Measurements from ENCODE around the gene RCAN3. TPM values are rescaled to one million over a fixed set of nuclear protein-coding genes. Genes with fewer than 3 reads are reported as not detected.
A peak's percentile ranks its signal among the peaks of the same experiment; 100 is the strongest.
"Not testable (repeated sequence)": the region's sequence is repeated elsewhere in the genome, so short reads cannot be mapped to it uniquely, and the experiment has no call there.

RCAN3 gene
- total RNA-seq, 2 experiments from 2014 or later: 62.3 to 67.5 TPM

GRCh38 chr1:24508911-24509310, 6.3 kb downstream of the RCAN3 start:
- Mint-ChIP-seq H3K4me1 (peaks cover 82% of the 10 kb centered on the region), H3K9me3 (ENCODE audit: low read depth) (no peaks in the 10 kb centered on the region), H3K4me3 (no peak overlapping the region), H3K27ac (peak overlapping the region; percentile 74), H3K27me3 (no peaks in the 10 kb centered on the region), H3K36me3 (ENCODE audit: low read depth) (peaks cover 50% of the 10 kb centered on the region)
- no peak for DNase-seq
- intact Hi-C loops (cut with DNase I, micrococcal nuclease): loop anchor here in 1 of 2 experiments (10.0 kb wide), 1 partner anchor 126 kb away; no protein-coding TSS in a partner anchor
- ATAC-seq: no peak
- ChIA-PET CTCF (interaction anchor here (0.6 to 6.7 kb wide), 2 partner anchors 19 to 83 kb away, joined by 3 to 61 read pairs; no protein-coding TSS in a partner anchor), POLR2A (no interaction called here)

- Mint-ChIP-seq H3K9me3 (ENCODE audit: low read depth) (no peaks in the 10 kb centered on the region), H3K4me3 (no peak overlapping the region), H3K4me1 (peaks cover 78% of the 10 kb centered on the region), H3K27ac (peak overlapping the region; percentile 65), H3K36me3 (ENCODE audit: low read depth) (peaks cover 48% of the 10 kb centered on the region), H3K27me3 (no peaks in the 10 kb centered on the region)
- CTCF ChIA-PET: interaction anchor here (4.8 kb wide), 1 partner anchor 12 kb away, joined by 48 read pairs; no protein-coding TSS in a partner anchor
- no peak for DNase-seq
- no peak for ATAC-seq
- POLR2A ChIA-PET: interaction anchor here (0.6 kb wide), 2 partner anchors 100 to 860 kb away, joined by 3 to 6 read pairs; no protein-coding TSS in a partner anchor
- intact Hi-C loops (cut with DNase I, micrococcal nuclease): no loop called here
Measured at GRCh38 chr1:24513706-24514105, 11.1 kb downstream of the RCAN3 start.

- ChIA-PET CTCF (interaction anchor here (0.8 to 4.8 kb wide), 6 partner anchors 10 to 98 kb away, joined by 3 to 48 read pairs (median 3); partner anchors contain the start of gene RCAN3), POLR2A (interaction anchor here (0.7 kb wide), 1 partner anchor 28 kb away, joined by 3 read pairs; no protein-coding TSS in a partner anchor)
- DNase-seq (no peak), ATAC-seq (no peak)
- Mint-ChIP-seq H3K36me3 (ENCODE audit: low read depth) (peaks cover 46% of the 10 kb centered on the region), H3K4me3 (no peak overlapping the region), H3K27ac (peak overlapping the region; percentile 3), H3K9me3 (ENCODE audit: low read depth) (no peaks in the 10 kb centered on the region), H3K4me1 (peaks cover 73% of the 10 kb centered on the region), H3K27me3 (no peaks in the 10 kb centered on the region)
- intact Hi-C loops (cut with DNase I, micrococcal nuclease): no loop called here
Measured at GRCh38 chr1:24514946-24515345, 12.3 kb downstream of the RCAN3 start.

GRCh38 chr1:24515671-24516209, 13.1 kb downstream of the RCAN3 start:
- CTCF ChIA-PET: interaction anchor here (1.1 to 4.8 kb wide), 5 partner anchors 10 to 100 kb away, joined by 3 to 48 read pairs (median 4); partner anchors contain the start of gene NIPAL3
- peak overlapping the region; percentile 42 for H3K27ac Mint-ChIP-seq

GRCh38 chr1:24516506-24516905, 13.9 kb downstream of the RCAN3 start:
- H3K4me3 Mint-ChIP-seq: no peak overlapping the region
- CTCF ChIA-PET: interaction anchor here (0.7 to 4.8 kb wide), 9 partner anchors 10 to 104 kb away, joined by 3 to 48 read pairs (median 4); partner anchors contain the start of gene NIPAL3
- peaks cover 46% of the 10 kb centered on the region for H3K36me3 Mint-ChIP-seq (ENCODE audit: low read depth)

More at GRCh38 chr1:24515671-24516209, 13.1 kb downstream of the RCAN3 start:
- Mint-ChIP-seq H3K36me3 (ENCODE audit: low read depth) (peaks cover 46% of the 10 kb centered on the region), H3K4me1 (peaks cover 69% of the 10 kb centered on the region)
- H3K27me3 Mint-ChIP-seq; H3K9me3 Mint-ChIP-seq (ENCODE audit: low read depth); H3K4me3 Mint-ChIP-seq; POLR2A ChIA-PET; intact Hi-C loops (cut with DNase I, micrococcal nuclease); DNase-seq; ATAC-seq: not testable (repeated sequence)

GRCh38 chr1:24517898-24518297, 15.3 kb downstream of the RCAN3 start:
- POLR2A ChIA-PET: no interaction called here

More at GRCh38 chr1:24516506-24516905, 13.9 kb downstream of the RCAN3 start:
- Mint-ChIP-seq H3K9me3 (ENCODE audit: low read depth) (peaks cover 2% of the 10 kb centered on the region), H3K27me3 (no peaks in the 10 kb centered on the region), H3K4me1 (peaks cover 66% of the 10 kb centered on the region), H3K27ac (peak overlapping the region; percentile 20)
- intact Hi-C loops (cut with DNase I, micrococcal nuclease): no loop called here
- ATAC-seq: no peak
- POLR2A ChIA-PET: interaction anchor here (0.7 kb wide), 1 partner anchor 224 kb away, joined by 3 read pairs; no protein-coding TSS in a partner anchor
- DNase-seq: no peak

GRCh38 chr1:24520282-24520681, 17.6 kb downstream of the RCAN3 start:
- H3K9me3 Mint-ChIP-seq (ENCODE audit: low read depth); ATAC-seq; DNase-seq; intact Hi-C loops (cut with DNase I, micrococcal nuclease); H3K4me3 Mint-ChIP-seq; H3K27me3 Mint-ChIP-seq: not testable (repeated sequence)
- ChIA-PET POLR2A (interaction anchor here (0.7 kb wide), 1 partner anchor 13 kb away, joined by 3 read pairs; no protein-coding TSS in a partner anchor), CTCF (interaction anchor here (1.1 to 3.0 kb wide), 4 partner anchors 8 to 67 kb away, joined by 3 to 14 read pairs (median 6); no protein-coding TSS in a partner anchor)
- H3K4me1 Mint-ChIP-seq: peaks cover 57% of the 10 kb centered on the region
- H3K27ac Mint-ChIP-seq: peak overlapping the region; percentile 0
- peaks cover 52% of the 10 kb centered on the region for H3K36me3 Mint-ChIP-seq (ENCODE audit: low read depth)

More at GRCh38 chr1:24517898-24518297, 15.3 kb downstream of the RCAN3 start:
- Mint-ChIP-seq H3K4me1 (peaks cover 62% of the 10 kb centered on the region), H3K36me3 (ENCODE audit: low read depth) (peaks cover 45% of the 10 kb centered on the region), H3K4me3 (no peak overlapping the region), H3K27ac (no peak overlapping the region), H3K9me3 (ENCODE audit: low read depth) (peaks cover 2% of the 10 kb centered on the region), H3K27me3 (no peaks in the 10 kb centered on the region)
- DNase-seq (no peak), ATAC-seq (no peak)
- CTCF ChIA-PET: interaction anchor here (0.7 to 4.8 kb wide), 8 partner anchors 8 to 108 kb away, joined by 3 to 48 read pairs (median 5); partner anchors contain the start of gene NIPAL3
- intact Hi-C loops (cut with DNase I, micrococcal nuclease): no loop called here

- Mint-ChIP-seq H3K36me3 (ENCODE audit: low read depth) (peaks cover 32% of the 10 kb centered on the region), H3K27ac (peak overlapping the region; percentile 15)
Measured at GRCh38 chr1:24525606-24526005, 23.0 kb downstream of the RCAN3 start.

GRCh38 chr1:24526045-24526444, 23.4 kb downstream of the RCAN3 start:
- peak overlapping the region; percentile 15 for H3K27ac Mint-ChIP-seq
- H3K9me3 Mint-ChIP-seq (ENCODE audit: low read depth): no peaks in the 10 kb centered on the region
- H3K4me3 Mint-ChIP-seq: no peak overlapping the region
- intact Hi-C loops (cut with DNase I, micrococcal nuclease): no loop called here
- no peak for ATAC-seq
- H3K36me3 Mint-ChIP-seq (ENCODE audit: low read depth): peaks cover 30% of the 10 kb centered on the region
- POLR2A ChIA-PET: no interaction called here
- CTCF ChIA-PET: interaction anchor here (0.6 to 7.8 kb wide), 22 partner anchors 10 to 329 kb away, joined by 3 to 62 read pairs (median 8); partner anchors contain the start of genes NIPAL3, RCAN3 and STPG1
- peaks cover 65% of the 10 kb centered on the region for H3K4me1 Mint-ChIP-seq
- no peak for DNase-seq
- H3K27me3 Mint-ChIP-seq: no peaks in the 10 kb centered on the region

More at GRCh38 chr1:24525606-24526005, 23.0 kb downstream of the RCAN3 start:
- Mint-ChIP-seq H3K4me3 (no peak overlapping the region), H3K27me3 (no peaks in the 10 kb centered on the region), H3K9me3 (ENCODE audit: low read depth) (no peaks in the 10 kb centered on the region), H3K4me1 (peaks cover 66% of the 10 kb centered on the region)
- CTCF ChIA-PET: interaction anchor here (0.8 to 7.8 kb wide), 12 partner anchors 10 to 326 kb away, joined by 3 to 62 read pairs (median 19); partner anchors contain the start of genes NIPAL3 and RCAN3
- intact Hi-C loops (cut with DNase I, micrococcal nuclease): no loop called here
- POLR2A ChIA-PET: no interaction called here
- DNase-seq (no peak), ATAC-seq (no peak)

- ChIA-PET POLR2A (no interaction called here), CTCF (interaction anchor here (0.7 to 7.8 kb wide), 22 partner anchors 9 to 330 kb away, joined by 3 to 62 read pairs (median 8); partner anchors contain the start of genes NIPAL3, RCAN3 and STPG1)
- Mint-ChIP-seq H3K4me1 (peaks cover 71% of the 10 kb centered on the region), H3K36me3 (ENCODE audit: low read depth) (peaks cover 39% of the 10 kb centered on the region), H3K9me3 (ENCODE audit: low read depth) (no peaks in the 10 kb centered on the region), H3K4me3 (no peak overlapping the region), H3K27me3 (no peaks in the 10 kb centered on the region), H3K27ac (no peak overlapping the region)
- ATAC-seq (peak; percentile 76), DNase-seq (peak; percentile 68)
- intact Hi-C loops (cut with DNase I, micrococcal nuclease): loop anchor here in 1 of 2 experiments (1.0 kb wide), 1 partner anchor 112 kb away; the partner anchor contains the start of gene NIPAL3
Measured at GRCh38 chr1:24526940-24527542, 24.4 kb downstream of the RCAN3 start.

- Mint-ChIP-seq H3K27ac (peak overlapping the region; percentile 85), H3K4me1 (peaks cover 69% of the 10 kb centered on the region)
- intact Hi-C loops (cut with DNase I, micrococcal nuclease): no loop called here
Measured at GRCh38 chr1:24528744-24529143, 26.1 kb downstream of the RCAN3 start.

More at GRCh38 chr1:24528744-24529143, 26.1 kb downstream of the RCAN3 start:
- ATAC-seq (no peak), DNase-seq (no peak)
- ChIA-PET CTCF (interaction anchor here (0.6 to 7.8 kb wide), 10 partner anchors 9 to 429 kb away, joined by 3 to 62 read pairs (median 19); partner anchors contain the start of genes NIPAL3, RCAN3 and STPG1), POLR2A (no interaction called here)
- Mint-ChIP-seq H3K4me3 (no peak overlapping the region), H3K9me3 (ENCODE audit: low read depth) (peaks cover 4% of the 10 kb centered on the region), H3K27me3 (no peaks in the 10 kb centered on the region), H3K36me3 (ENCODE audit: low read depth) (peaks cover 46% of the 10 kb centered on the region)
